Measurements from ENCODE around the gene SLIT3. TPM values are rescaled to one million over a fixed set of nuclear protein-coding genes. Genes with fewer than 3 reads are reported as not detected.
"Not testable (repeated sequence)": the region's sequence is repeated elsewhere in the genome, so short reads cannot be mapped to it uniquely, and the experiment has no call there.

SLIT3 gene
- total RNA-seq, 2 experiments from 2014 or later: not detected

DNA sequence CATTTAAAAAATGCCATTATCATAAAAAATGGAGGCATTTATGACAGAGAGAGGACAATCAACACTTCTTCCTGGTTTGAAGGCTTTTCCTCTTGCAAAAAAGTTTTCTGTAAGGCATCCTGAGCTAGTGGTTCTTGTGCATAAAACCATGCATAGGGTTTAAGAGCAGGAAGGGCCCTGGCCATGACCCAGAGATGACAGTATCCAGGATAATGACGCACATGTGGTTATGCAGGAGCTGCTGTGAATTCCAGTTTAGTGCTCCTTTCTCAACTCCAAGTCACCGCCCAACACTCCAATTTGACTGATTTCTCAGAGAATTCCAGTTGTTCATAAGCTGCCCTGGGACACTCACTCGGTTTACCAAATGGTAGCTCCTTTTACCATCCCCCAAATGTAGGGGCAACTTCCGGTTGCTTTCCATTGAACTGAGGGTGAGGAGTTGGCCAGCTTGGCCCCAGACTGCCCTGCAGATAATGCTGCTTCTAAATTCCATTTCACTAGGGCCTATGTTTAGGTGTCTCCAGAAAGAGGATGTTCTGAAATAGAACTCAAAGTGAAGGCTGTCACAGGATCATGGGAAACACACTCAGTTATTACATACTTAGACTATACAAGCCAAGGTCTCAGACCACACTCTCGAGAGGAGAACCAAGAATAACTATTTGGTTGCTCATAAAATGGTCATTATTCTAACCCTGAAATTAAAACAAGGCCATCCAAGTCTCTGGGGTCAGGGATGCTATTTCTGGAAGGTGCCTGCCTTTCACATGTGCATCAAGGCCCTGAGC lies 179.1 kb downstream of the SLIT3 start:
- Mint-ChIP-seq H3K27me3 (no peaks in the 10 kb centered on the region), H3K36me3 (ENCODE audit: low read depth) (no peaks in the 10 kb centered on the region), H3K27ac (no peak overlapping the region), H3K4me1 (no peaks in the 10 kb centered on the region), H3K4me3 (no peak overlapping the region), H3K9me3 (no peaks in the 10 kb centered on the region)
- no peak for DNase-seq
- ChIA-PET CTCF (no interaction called here), POLR2A (no interaction called here)

DNA sequence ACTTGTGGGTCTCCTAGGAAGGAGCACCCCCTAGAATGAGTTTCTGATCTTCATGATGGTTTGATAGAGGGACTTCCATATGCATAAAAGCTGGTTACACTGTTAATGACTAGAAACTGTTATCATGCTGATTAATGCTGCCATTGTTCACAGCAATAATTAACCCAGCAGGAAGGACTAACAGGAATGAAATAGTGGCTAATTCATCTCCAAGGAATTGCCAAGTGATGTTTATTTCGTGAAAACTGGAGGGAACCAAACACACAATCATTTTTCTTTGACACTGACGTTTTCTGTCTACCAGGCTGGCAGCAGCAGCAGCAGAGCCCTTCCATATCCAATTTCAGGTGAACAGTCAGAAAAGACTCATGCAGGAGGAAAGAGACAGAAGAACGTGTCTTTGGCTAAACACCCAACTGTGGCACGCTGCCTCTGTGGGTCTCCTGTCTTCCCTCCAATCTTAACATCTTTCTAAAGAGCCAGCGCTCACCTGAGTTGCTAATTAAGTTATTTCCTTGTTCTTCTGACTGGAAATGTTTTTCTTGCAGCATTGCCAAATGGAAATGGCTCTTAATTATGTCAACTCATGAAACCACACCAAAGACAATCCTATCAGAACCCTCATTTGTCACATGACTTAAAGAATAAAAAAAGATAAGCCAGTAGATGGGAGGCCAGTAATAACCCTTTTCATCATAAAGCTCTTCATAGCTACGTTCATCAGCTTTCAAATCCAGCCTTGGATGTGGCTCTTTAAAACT lies 181.5 kb downstream of the SLIT3 start:
- Mint-ChIP-seq H3K4me3 (no peak overlapping the region), H3K36me3 (ENCODE audit: low read depth) (no peaks in the 10 kb centered on the region), H3K4me1 (no peaks in the 10 kb centered on the region), H3K27me3 (no peaks in the 10 kb centered on the region), H3K9me3 (no peaks in the 10 kb centered on the region), H3K27ac (no peak overlapping the region)
- DNase-seq: no peak
- CTCF ChIA-PET: no interaction called here
- POLR2A ChIA-PET: no interaction called here

DNA sequence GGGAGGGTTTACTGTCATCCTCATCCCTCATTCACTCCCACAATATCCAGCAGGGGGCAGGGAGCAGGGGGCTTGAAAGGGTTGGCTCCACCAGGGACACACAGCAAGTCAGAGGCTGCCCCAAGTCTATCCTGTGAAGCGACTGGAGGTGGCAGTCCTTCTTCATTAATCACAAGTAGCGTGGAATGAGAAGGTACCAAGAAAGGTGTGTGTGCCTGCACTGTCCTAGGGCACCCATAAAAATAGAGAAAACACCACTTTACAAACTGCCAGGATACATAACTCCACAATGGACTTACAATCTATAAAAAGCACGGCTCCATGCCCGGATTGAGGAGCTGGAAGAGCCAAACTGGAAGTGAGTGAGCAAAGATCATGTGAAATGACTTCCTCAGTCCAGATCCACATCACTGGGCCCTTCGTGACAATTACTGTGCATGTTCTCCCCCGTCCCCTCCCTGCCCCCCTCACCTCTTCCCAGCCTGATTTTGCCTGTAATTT lies 183.9 kb downstream of the SLIT3 start:
- Mint-ChIP-seq H3K36me3 (ENCODE audit: low read depth) (no peaks in the 10 kb centered on the region), H3K4me1 (no peaks in the 10 kb centered on the region), H3K4me3 (no peak overlapping the region), H3K27ac (no peak overlapping the region), H3K27me3 (no peaks in the 10 kb centered on the region), H3K9me3 (no peaks in the 10 kb centered on the region)
- ChIA-PET POLR2A (no interaction called here), CTCF (no interaction called here)
- no peak for DNase-seq

DNA sequence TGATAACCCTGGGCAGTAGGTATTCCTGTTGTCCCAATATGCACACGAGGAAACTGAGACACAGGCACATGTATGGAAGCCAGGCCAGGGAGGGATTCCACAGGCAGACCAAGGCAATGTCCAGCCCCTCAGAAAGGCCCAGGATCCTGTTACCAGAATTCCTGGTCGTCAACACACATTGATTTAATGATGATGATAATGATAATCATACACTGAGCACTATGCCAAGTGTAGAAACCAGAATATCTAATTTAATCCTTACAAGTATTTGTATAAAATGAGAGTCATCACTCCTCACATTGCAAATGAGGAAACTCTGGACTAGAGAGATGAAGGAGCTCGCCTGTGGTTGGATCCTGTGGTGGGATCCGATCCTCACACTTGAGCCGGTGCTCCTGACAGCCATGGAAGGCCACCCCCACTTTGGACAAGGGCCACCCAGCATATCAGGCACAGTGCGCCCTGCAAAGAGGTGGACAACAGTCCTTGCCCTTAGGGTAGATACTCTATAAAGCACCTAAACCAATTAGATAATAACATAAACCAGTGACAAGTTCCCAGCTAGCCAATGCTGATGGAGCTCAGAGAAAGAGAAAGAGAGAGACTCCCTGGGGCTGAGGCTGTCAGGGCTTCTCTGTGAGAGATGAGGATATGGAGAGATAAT lies 185.3 kb downstream of the SLIT3 start:
- ChIA-PET CTCF (no interaction called here), POLR2A (no interaction called here)
- Mint-ChIP-seq H3K4me3 (no peak overlapping the region), H3K9me3 (no peaks in the 10 kb centered on the region), H3K4me1 (no peaks in the 10 kb centered on the region), H3K27me3 (no peaks in the 10 kb centered on the region), H3K27ac (no peak overlapping the region), H3K36me3 (ENCODE audit: low read depth) (no peaks in the 10 kb centered on the region)
- DNase-seq: no peak

GRCh38 chr5:169114466-169115065 lies 186.4 kb downstream of the SLIT3 start:
- no peak overlapping the region for H3K4me3 Mint-ChIP-seq
- H3K27ac Mint-ChIP-seq: no peak overlapping the region
- H3K4me1 Mint-ChIP-seq: no peaks in the 10 kb centered on the region
- H3K27me3 Mint-ChIP-seq: no peaks in the 10 kb centered on the region
- no peak for DNase-seq
- ChIA-PET CTCF (no interaction called here), POLR2A (no interaction called here)
- no peaks in the 10 kb centered on the region for H3K36me3 Mint-ChIP-seq (ENCODE audit: low read depth)
- no peaks in the 10 kb centered on the region for H3K9me3 Mint-ChIP-seq

DNA sequence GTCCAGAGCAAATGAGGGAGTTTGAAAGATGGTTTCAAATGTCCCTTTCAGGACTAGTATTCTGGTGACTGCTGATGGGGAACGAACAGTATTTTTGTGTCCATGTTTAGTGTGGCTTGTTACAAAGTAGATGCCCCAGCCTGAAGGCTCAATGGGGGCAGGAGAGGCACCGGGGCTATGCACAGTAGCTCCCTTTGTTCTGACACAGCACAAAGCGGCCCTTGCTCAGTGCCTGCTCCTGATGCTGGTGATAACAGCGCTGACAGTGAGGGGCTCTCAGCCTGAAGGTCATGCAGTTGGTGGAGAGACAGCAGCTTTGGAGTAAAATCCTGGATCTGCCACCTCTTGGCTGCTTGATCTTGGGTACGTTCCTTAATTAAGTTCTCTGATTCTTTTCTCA lies 188.9 kb downstream of the SLIT3 start:
- DNase-seq: no peak
- CTCF ChIA-PET: no interaction called here
- Mint-ChIP-seq H3K27me3 (no peaks in the 10 kb centered on the region), H3K36me3 (ENCODE audit: low read depth) (no peaks in the 10 kb centered on the region), H3K4me3 (no peak overlapping the region), H3K4me1 (no peaks in the 10 kb centered on the region), H3K9me3 (no peaks in the 10 kb centered on the region), H3K27ac (no peak overlapping the region)
- POLR2A ChIA-PET: no interaction called here

- Mint-ChIP-seq H3K9me3 (peaks cover 3% of the 10 kb centered on the region), H3K27me3 (no peaks in the 10 kb centered on the region), H3K4me3 (no peak overlapping the region), H3K4me1 (no peaks in the 10 kb centered on the region), H3K27ac (no peak overlapping the region), H3K36me3 (ENCODE audit: low read depth) (no peaks in the 10 kb centered on the region)
- DNase-seq: no peak
- ChIA-PET CTCF (no interaction called here), POLR2A (no interaction called here)
Observed at GRCh38 chr5:169106911-169107706, 193.8 kb downstream of the SLIT3 start.

DNA sequence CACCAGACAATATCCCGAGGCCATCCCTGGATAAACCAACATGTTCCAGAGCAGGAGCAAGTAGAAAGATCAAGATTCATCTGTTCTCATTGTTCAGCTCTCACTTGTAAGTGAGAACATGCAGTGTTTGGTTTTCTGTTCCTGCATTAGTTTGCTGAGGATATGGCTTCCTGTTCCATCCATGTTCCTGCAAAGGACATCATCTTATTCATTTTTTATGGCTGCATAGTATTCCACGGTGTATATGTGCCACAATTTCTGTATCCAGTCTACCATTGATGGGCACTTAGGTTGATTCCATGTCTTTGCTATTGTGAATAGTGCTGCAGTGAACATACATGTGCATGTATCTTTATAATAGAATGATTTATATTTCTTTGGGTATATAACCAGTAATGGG lies 195.4 kb downstream of the SLIT3 start:
- CTCF ChIA-PET; H3K4me1 Mint-ChIP-seq; H3K4me3 Mint-ChIP-seq; POLR2A ChIA-PET; H3K27ac Mint-ChIP-seq; H3K9me3 Mint-ChIP-seq; H3K27me3 Mint-ChIP-seq; H3K36me3 Mint-ChIP-seq (ENCODE audit: low read depth); DNase-seq: not testable (repeated sequence)

- Mint-ChIP-seq H3K4me3 (no peak overlapping the region), H3K9me3 (peaks cover 3% of the 10 kb centered on the region), H3K27me3 (no peaks in the 10 kb centered on the region), H3K27ac (no peak overlapping the region), H3K36me3 (ENCODE audit: low read depth) (no peaks in the 10 kb centered on the region), H3K4me1 (no peaks in the 10 kb centered on the region)
- ChIA-PET CTCF (no interaction called here), POLR2A (no interaction called here)
- DNase-seq: no peak
Observed at GRCh38 chr5:169104937-169105494, 195.9 kb downstream of the SLIT3 start.

- no peak overlapping the region for H3K4me3 Mint-ChIP-seq
- POLR2A ChIA-PET: no interaction called here
- H3K27me3 Mint-ChIP-seq: no peaks in the 10 kb centered on the region
- H3K9me3 Mint-ChIP-seq: peaks cover 3% of the 10 kb centered on the region
- DNase-seq: no peak
- no peaks in the 10 kb centered on the region for H3K36me3 Mint-ChIP-seq (ENCODE audit: low read depth)
- CTCF ChIA-PET: no interaction called here
- no peaks in the 10 kb centered on the region for H3K4me1 Mint-ChIP-seq
- no peak overlapping the region for H3K27ac Mint-ChIP-seq
Observed at GRCh38 chr5:169103586-169104181, 197.3 kb downstream of the SLIT3 start.

DNA sequence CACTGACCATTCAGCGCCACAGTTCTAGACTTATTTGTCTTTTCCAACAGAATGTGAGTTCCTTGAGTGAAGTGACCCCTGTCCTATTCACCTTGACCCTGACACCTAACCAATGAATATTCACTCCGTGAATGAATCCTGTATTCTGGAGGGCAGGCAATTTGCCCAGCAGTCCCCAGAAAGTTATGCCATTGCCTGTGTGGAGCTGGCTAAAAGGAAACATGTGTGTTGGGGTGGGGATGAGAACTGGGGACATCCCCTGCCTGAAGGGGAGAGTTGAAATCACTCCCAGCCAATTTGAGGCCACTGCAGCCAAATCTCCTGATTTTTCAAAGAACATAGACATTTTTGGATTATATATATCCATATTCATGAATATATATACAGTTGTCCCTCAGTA lies 199.0 kb downstream of the SLIT3 start:
- ChIA-PET POLR2A (no interaction called here), CTCF (no interaction called here)
- no peaks in the 10 kb centered on the region for H3K36me3 Mint-ChIP-seq (ENCODE audit: low read depth)
- no peak overlapping the region for H3K27ac Mint-ChIP-seq
- H3K27me3 Mint-ChIP-seq: no peaks in the 10 kb centered on the region
- no peak overlapping the region for H3K4me3 Mint-ChIP-seq
- peaks cover 3% of the 10 kb centered on the region for H3K9me3 Mint-ChIP-seq
- no peak for DNase-seq
- H3K4me1 Mint-ChIP-seq: no peaks in the 10 kb centered on the region

DNA sequence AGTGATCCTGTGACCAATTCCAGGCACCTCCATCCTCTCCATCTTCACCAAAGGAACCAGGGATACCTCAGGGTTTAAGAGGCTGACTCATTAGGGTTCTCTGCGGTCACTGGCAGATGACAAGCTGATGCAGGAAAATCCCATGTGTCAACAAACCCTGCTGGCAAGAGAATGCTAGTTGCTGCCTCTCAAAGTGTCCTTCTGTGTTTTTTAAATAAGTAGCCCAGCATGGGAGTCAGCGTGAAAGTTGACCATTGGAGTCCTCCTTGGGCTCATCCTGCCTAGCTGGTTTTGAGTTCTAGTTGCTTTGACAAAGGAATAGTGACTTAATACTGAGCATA lies 200.2 kb downstream of the SLIT3 start:
- ChIA-PET CTCF (no interaction called here), POLR2A (no interaction called here)
- no peak overlapping the region for H3K27ac Mint-ChIP-seq
- H3K27me3 Mint-ChIP-seq: no peaks in the 10 kb centered on the region
- no peaks in the 10 kb centered on the region for H3K36me3 Mint-ChIP-seq (ENCODE audit: low read depth)
- no peak for DNase-seq
- no peak overlapping the region for H3K4me3 Mint-ChIP-seq
- peaks cover 3% of the 10 kb centered on the region for H3K9me3 Mint-ChIP-seq
- no peaks in the 10 kb centered on the region for H3K4me1 Mint-ChIP-seq
